PC-3 (cell line): Measurements from ENCODE around the gene PSPN. TPM values are rescaled to one million over a fixed set of nuclear protein-coding genes. Genes with fewer than 3 reads are reported as not detected.

Experiments
- ATAC-seq: fragments of 200-7000 bp; cut with Tn5 transposase; 2 replicates; pipeline ENCODE4 v1.9.1; 2020; ENCODE audit warnings: mild to moderate bottlenecking, moderate library complexity
- BruUV-seq: library from RNA; stranded (reverse); fragments of 400-500 nt; replicated peaks from 2 replicates; lab custom pipeline; 2021; lab: Mats Ljungman, UMichigan
- CTCF ChIA-PET: fragments of 300-600 bp; sonication (Branson Sonifier 250); formaldehyde crosslinking; loops from one replicate; lab custom pipeline; 2022; ENCODE audit warnings: antibody characterized with exemption; lab: Charles Lee
- POLR2A ChIA-PET: fragments of 300-600 bp; sonication (Branson Sonifier 250); formaldehyde crosslinking; loops from one replicate; lab custom pipeline; 2022; ENCODE audit warnings: antibody characterized with exemption; ENCODE audit not compliant: unreplicated experiment; lab: Charles Lee
- DNase-seq: peaks from one replicate; pipeline ENCODE4 v3.0.0-alpha.2; 2015
- H2AFZ ChIP-seq: fragments of 300-600 bp; sonication (generic); 2 replicates; pipeline ENCODE4 v1.6.0; 2016; ENCODE audit warnings: antibody characterized with exemption, low read length
- H3F3A ChIP-seq: fragments of 300-600 bp; sonication (generic); one replicate; pipeline ENCODE4 v1.6.0; 2017; ENCODE audit warnings: antibody characterized with exemption, low read length, control low read depth, mild to moderate bottlenecking; ENCODE audit not compliant: unreplicated experiment
- H3K27ac ChIP-seq: fragments of 300-600 bp; sonication (generic); 2 replicates; pipeline ENCODE4 v1.5.1; 2016; ENCODE audit warnings: mild to moderate bottlenecking, low read length
- H3K27me3 ChIP-seq: fragments of 300-600 bp; sonication (generic); 2 replicates; pipeline ENCODE4 v1.6.1; 2016; ENCODE audit warnings: low read length, mixed read lengths
- H3K36me3 ChIP-seq: fragments of 300-600 bp; sonication (generic); 2 replicates; pipeline ENCODE4 v1.6.1; 2016; ENCODE audit warnings: low read depth, mixed run types, low read length, mixed read lengths
- H3K4me1 ChIP-seq: fragments of 300-600 bp; sonication (generic); 2 replicates; pipeline ENCODE4 v1.5.1; 2016; ENCODE audit warnings: low read length; ENCODE audit not compliant: insufficient read depth
- H3K4me2 ChIP-seq: fragments of 300-600 bp; sonication (generic); 2 replicates; pipeline ENCODE4 v1.6.0; 2016; ENCODE audit warnings: low read length
- H3K4me3 ChIP-seq: fragments of 300-600 bp; sonication (generic); 2 replicates; pipeline ENCODE4 v1.5.1; 2016; ENCODE audit warnings: mild to moderate bottlenecking, low read length, mixed read lengths
- H3K79me2 ChIP-seq: fragments of 300-600 bp; sonication (generic); 2 replicates; pipeline ENCODE4 v1.6.1; 2017; ENCODE audit warnings: low read length, mixed read lengths
- H3K9ac ChIP-seq: fragments of 300-600 bp; sonication (generic); 2 replicates; pipeline ENCODE4 v1.6.0; 2016; ENCODE audit warnings: mild to moderate bottlenecking, low read length
- H3K9me2 ChIP-seq: fragments of 300-600 bp; sonication (generic); replicated peaks from 2 replicates; pipeline ENCODE4 v1.6.1; 2016; ENCODE audit warnings: mixed run types, low read length, mixed read lengths
- H3K9me3 ChIP-seq: fragments of 300-600 bp; sonication (generic); 2 replicates; pipeline ENCODE4 v1.6.1; 2016; ENCODE audit warnings: low read length, mixed read lengths
- H4K20me1 ChIP-seq: fragments of 300-600 bp; sonication (generic); 2 replicates; pipeline ENCODE4 v1.6.1; 2016; ENCODE audit warnings: low read length, mixed read lengths
- CTCF ChIP-seq: fragments of 300-600 bp; sonication (generic); conservative IDR thresholded peaks from 2 replicates; pipeline ENCODE4 v1.5.1; 2017; ENCODE audit warnings: antibody characterized with exemption, low read depth, mild to moderate bottlenecking, low read length
- EZH2 ChIP-seq: fragments of 300-600 bp; sonication (generic); IDR thresholded peaks from one replicate; pipeline ENCODE4 v1.6.1; 2017; ENCODE audit warnings: antibody characterized with exemption, mild to moderate bottlenecking, low read length; ENCODE audit not compliant: unreplicated experiment
- EZH2phosphoT487 ChIP-seq: fragments of 300-600 bp; sonication (generic); IDR thresholded peaks from 2 replicates; pipeline ENCODE4 v1.6.1; 2018; ENCODE audit warnings: mild to moderate bottlenecking, antibody characterized with exemption, low read length, borderline replicate concordance
- intact Hi-C: fragments of 100-400 bp; cut with micrococcal nuclease; formaldehyde crosslinking; loops from 2 replicates; pipeline ENCODE4 v1.9.0; 2023
- total RNA-seq: library from RNA; depleted of rRNA; stranded (reverse); fragments of >200 nt; gene quantifications from 2 replicates; pipeline ENCODE4 v1.2.3, GENCODE V29; 2014

Gene PSPN
- total RNA-seq, 1 experiment from 2014 or later: 3.1 TPM

DNA sequence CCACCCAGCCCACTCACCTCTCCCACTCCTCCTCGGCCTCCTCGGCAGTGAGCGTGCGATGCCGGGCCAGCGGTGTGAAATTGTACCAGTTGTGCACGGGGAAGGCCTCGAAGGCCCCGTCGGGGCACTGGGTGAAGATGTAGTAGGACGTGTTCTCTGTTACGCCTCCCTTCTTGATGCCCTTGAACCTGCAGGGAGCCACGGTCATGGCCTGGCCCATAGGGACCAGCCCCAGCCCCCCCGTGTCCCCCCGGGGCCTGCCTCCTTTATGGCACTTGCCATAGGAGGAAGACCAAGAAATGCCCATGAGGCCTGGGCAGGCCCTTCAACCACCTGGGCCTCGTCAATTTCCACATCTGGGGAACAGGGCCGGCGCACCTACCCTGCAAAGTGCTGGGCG is 11.6 kb upstream of the PSPN start:
- Histone ChIP-seq H3K27me3 (no peaks in the 10 kb centered on the region), H3K4me1 (peaks cover 10% of the 10 kb centered on the region), H3K27ac (no peak overlapping the region), H3K79me2 (peaks cover 16% of the 10 kb centered on the region), H3K36me3 (peaks cover 56% of the 10 kb centered on the region), H2AFZ (no peak overlapping the region), H3K9me2 (no peaks in the 10 kb centered on the region), H3K4me3 (no peak overlapping the region), H3K9me3 (no peaks in the 10 kb centered on the region), H4K20me1 (no peaks in the 10 kb centered on the region), H3K4me2 (no peak overlapping the region), H3K9ac (no peak overlapping the region), H3F3A (no peaks in the 10 kb centered on the region)
- BruUV-seq: no TSS peak
- intact Hi-C loops: no loop called here
- POLR2A ChIA-PET: no interaction called here
- TF ChIP-seq EZH2phosphoT487: no peak
- no peak for TF ChIP-seq EZH2
- no peak for TF ChIP-seq CTCF
- ATAC-seq: no peak
- DNase-seq: no peak
- CTCF ChIA-PET: no interaction called here

DNA sequence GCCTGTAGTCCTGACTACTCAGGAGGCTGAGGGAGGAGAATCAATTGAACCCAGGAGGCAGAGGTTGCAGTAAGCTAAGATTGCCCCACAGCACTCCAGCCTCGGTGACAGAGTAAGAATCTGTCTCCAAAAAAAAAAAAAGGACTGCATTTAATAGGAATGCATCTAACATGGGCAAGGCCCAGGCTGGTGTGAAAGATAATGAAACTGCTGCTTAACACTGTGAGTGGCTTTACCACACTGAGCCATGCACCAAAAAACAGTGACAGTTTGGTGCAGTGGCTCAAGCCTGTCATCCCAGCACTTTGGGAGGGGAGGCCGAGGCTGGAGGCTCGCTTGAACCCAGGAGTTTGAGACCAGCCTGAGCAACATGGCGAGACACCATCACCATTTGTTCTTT is 8.6 kb upstream of the PSPN start:
- intact Hi-C loops: no loop called here
- no TSS peak for BruUV-seq
- Histone ChIP-seq H3K4me3 (no peak overlapping the region), H3K4me2 (no peak overlapping the region), H3K9ac (no peak overlapping the region), H3K36me3 (peaks cover 67% of the 10 kb centered on the region), H3K27me3 (no peaks in the 10 kb centered on the region), H4K20me1 (no peaks in the 10 kb centered on the region), H3K9me3 (no peaks in the 10 kb centered on the region), H3K79me2 (no peaks in the 10 kb centered on the region), H3K27ac (no peak overlapping the region), H3K9me2 (no peaks in the 10 kb centered on the region), H3K4me1 (no peaks in the 10 kb centered on the region), H2AFZ (no peak overlapping the region), H3F3A (no peaks in the 10 kb centered on the region)
- no peak for TF ChIP-seq CTCF
- TF ChIP-seq EZH2: no peak
- no peak for TF ChIP-seq EZH2phosphoT487
- ChIA-PET POLR2A (no interaction called here), CTCF (no interaction called here)
- ATAC-seq (no peak), DNase-seq (no peak)

DNA sequence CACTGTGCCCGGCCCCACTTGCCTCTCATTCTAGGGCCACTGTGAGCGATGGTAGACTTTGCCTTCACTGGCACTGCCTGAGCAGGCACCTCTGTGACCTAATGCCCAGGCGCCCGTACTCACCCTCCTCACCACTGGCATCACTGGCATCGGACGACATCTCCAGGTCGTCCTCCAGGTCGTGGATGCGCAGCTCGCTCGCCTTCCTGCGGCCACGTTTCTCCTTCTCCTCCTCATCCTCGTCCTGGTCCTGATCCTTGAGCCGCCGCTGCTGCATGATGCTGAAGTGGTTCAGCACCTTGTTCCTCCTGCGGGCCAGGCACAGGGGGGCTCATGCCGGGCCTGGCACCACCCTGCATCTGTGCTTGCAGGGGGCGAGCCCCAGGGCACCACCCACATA is 7.5 kb upstream of the PSPN start:
- Histone ChIP-seq H3F3A (no peaks in the 10 kb centered on the region), H3K9ac (no peak overlapping the region), H3K4me3 (no peak overlapping the region), H3K4me2 (no peak overlapping the region), H3K79me2 (no peaks in the 10 kb centered on the region), H3K27ac (no peak overlapping the region), H2AFZ (no peak overlapping the region), H3K9me2 (no peaks in the 10 kb centered on the region), H3K9me3 (no peaks in the 10 kb centered on the region), H3K36me3 (peaks cover 59% of the 10 kb centered on the region), H3K4me1 (no peaks in the 10 kb centered on the region), H3K27me3 (no peaks in the 10 kb centered on the region), H4K20me1 (no peaks in the 10 kb centered on the region)
- no TSS peak for BruUV-seq
- DNase-seq (no peak), ATAC-seq (no peak)
- POLR2A ChIA-PET: no interaction called here
- no peak for TF ChIP-seq EZH2
- intact Hi-C loops: no loop called here
- CTCF ChIA-PET: no interaction called here
